Keratinocyte (primary cell): ENCODE data around the gene TIMM10B.

Experiments used
- CTCF ChIP-seq, 3 experiments: IDR thresholded peaks in 1 of 3; conservative IDR thresholded peaks in 1 of 3; optimal IDR thresholded peaks in 1 of 3; 2 replicates in 2 of 3; 3 replicates in 1 of 3; pipeline versions ENCODE3 to v1.5.1; 2011; ENCODE audit warnings: low read length in 3 of 3, mild to moderate bottlenecking in 3 of 3, moderate library complexity in 2 of 3, control low read depth in 1 of 3, inconsistent platforms in 1 of 3; ENCODE audit not compliant: insufficient read depth in 2 of 3; ENCODE audit errors: extremely low read depth in 1 of 3
- EZH2 ChIP-seq: IDR thresholded peaks from one replicate; pipeline ENCODE4 v1.6.1; 2012; ENCODE audit warnings: inconsistent platforms, mild to moderate bottlenecking, low read length, moderate library complexity

- TF ChIP-seq CTCF (optimal IDR thresholded peaks at IDR 0.05 in 1 of 3, IDR thresholded peaks at IDR 0.05 in 1 of 3, conservative IDR thresholded peaks at IDR 0.05 in 1 of 3; ENCODE audit: extremely low read depth in 1 of 3, insufficient read depth in 2 of 3, low read length in 3 of 3) (no peak), EZH2 (no peak)
Measured at GRCh38 chr11:6469599-6469998, 11.7 kb upstream of the TIMM10B start.
